NAMALWA (cell line): ENCODE measurements around the gene FAM117A.

ENCODE experiments used
- DNase-seq: peaks from one replicate; pipeline ENCODE4 v3.0.0-alpha.2; 2015; ENCODE audit warnings: low spot score

FAM117A gene

GRCh38 chr17:49763735-49764558 is at the start of gene FAM117A:
Gene FAM117A, minus strand, starts transcription at chr17:49764131. Its CDS starts 44 bp downstream, at chr17:49764087.
- peak; percentile 100 for DNase-seq

GRCh38 chr17:49809056-49809455 is 45.1 kb upstream of the FAM117A start:
- no peak for DNase-seq

- DNase-seq, result no peak
These were observed 34.8 kb upstream of the FAM117A start for GRCh38 chr17:49798738-49799137.

- DNase-seq, result no peak
These were observed 34.3 kb upstream of the FAM117A start for GRCh38 chr17:49798182-49798581.

DNA sequence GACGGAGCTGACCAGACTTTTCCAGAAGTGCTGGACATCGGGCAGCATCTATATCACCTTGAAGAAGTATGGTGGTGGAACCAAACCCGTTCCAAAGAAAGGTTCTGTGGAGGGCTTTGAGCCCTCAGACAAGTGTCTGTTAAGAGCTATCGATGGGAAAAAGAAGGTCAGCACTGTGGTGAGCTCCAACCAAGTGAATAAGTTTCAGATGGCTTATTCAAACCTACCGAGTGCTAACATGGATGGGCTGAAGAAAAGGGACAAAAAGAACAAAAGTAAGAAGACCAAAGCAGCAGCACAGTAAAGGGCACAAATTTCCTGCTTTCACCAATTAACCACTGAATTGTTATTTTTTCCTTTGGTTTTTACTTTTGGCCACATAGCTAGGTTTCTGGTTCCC is 31.4 kb upstream of the FAM117A start:
- no peak for DNase-seq

GRCh38 chr17:49793309-49793708 is 29.4 kb upstream of the FAM117A start:
- DNase-seq, result no peak

GRCh38 chr17:49789243-49789578 is 25.3 kb upstream of the FAM117A start:
- DNase-seq, result no peak

DNA sequence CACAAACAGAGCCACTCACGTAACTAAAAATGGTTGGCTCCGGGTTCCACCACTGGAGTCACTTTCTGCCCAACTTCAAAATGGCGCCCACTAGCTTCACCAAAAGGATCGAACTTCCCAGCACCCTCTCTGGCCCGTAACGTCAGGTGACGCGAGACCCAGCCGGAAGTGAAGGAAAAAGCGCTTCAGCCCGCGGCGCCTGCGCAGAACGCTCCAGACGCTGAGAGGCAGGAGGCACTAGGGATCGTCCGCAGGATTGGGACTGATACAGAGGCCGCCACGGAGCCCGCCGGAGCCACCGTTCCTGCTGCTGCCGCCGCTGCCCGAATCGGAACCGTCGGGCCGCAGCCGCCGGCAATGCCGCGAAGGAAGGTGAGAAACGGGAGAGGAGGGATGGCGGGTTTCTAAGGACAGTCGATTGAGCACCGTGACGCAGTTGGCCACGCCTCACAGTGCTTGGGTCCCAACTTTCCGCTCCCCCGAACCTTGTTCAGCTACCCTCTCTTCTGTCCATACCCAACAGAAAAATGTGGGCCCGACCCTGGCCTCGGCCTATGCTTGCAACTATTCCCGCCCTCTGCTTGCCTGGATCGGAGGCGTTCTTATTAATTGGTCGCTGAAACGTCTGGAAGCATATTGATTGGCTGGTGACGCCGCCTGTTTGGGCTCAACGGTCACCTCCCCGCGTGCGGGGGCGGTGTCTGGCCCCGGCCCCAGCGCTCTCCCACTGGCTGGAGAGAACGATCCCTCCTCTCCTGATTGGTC is 24.7 kb upstream of the FAM117A start, which contains the start of gene KAT7:
Gene KAT7 (plus strand): TSS at position 204 of the 765 bp plus-strand sequence. CDS start 154 bp downstream, at position 358.
- peak; percentile 100 for DNase-seq

- DNase-seq, result no peak
These were observed 24.1 kb upstream of the FAM117A start for GRCh38 chr17:49787884-49788477.

DNA sequence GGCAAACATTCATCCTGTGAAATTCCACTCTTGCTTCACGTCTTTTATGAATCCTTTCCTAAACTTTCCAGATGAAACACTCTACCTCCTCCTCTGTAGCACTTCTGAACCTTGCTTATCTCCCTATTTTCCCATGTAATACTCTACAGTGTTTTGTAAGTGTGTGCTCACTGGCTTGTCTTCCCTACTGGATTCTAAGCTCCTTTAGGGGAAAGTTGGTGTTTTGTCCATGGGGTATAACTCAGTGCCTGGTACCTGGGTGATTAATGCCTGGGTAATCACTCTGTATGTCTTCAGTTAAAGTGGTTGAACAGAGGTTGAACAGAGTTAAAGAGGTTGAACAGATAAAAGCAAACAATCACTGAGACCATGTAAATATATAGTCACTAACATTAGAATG is 20.7 kb upstream of the FAM117A start:
- no peak for DNase-seq

DNA sequence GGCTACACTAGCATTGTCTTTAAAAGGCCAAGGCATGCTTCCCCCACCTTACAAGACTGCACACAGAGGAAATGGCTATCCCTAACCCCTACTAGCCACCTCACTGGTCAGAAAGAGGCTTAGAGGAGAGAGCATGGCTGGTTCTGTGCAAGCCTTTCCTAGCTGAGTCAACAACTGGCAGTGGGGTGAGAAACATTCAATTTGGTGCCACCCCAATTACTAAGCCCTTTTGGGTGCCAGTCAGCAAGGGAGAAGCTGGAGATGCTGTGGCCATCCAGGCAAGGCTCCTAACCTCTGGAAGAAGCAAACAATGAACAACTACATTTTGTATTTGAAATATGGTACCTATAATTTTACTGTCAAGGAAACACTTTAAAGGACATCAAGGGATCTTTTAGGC is 19.9 kb upstream of the FAM117A start:
- DNase-seq, result no peak

DNA sequence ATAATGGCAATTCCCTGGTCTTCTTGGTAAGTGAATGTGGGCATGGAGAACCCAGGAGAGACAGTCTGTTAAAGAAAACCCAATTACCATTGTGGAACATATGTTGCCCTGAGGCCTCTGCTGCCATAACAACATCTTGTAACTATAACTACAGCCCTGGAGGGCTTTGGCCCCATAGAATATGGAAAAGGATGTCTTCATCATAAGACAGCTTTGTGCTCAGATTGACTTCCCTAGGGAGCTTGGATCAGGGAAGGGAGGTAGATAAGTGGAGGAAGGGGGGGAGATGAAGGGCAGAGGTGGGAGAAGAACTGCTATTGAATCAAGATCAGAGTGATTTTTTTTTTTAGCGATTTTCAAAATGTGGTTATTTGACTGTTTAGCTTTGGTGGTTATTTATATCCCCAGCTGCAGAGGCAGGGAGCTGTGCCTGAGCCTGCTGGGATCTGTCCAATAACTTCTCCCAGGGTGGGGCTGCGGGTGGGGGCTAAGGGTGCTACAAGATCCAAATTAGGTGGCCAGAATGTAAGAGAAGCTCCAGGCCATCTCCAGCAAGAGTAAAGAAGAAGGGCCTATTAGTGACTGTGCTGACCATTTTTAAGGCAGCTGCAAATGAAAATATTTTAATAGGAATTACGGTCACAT is 19.3 kb upstream of the FAM117A start:
- DNase-seq, result no peak

- DNase-seq, result peak; percentile 41
These were observed 15.9 kb upstream of the FAM117A start for GRCh38 chr17:49779739-49780231.

DNA sequence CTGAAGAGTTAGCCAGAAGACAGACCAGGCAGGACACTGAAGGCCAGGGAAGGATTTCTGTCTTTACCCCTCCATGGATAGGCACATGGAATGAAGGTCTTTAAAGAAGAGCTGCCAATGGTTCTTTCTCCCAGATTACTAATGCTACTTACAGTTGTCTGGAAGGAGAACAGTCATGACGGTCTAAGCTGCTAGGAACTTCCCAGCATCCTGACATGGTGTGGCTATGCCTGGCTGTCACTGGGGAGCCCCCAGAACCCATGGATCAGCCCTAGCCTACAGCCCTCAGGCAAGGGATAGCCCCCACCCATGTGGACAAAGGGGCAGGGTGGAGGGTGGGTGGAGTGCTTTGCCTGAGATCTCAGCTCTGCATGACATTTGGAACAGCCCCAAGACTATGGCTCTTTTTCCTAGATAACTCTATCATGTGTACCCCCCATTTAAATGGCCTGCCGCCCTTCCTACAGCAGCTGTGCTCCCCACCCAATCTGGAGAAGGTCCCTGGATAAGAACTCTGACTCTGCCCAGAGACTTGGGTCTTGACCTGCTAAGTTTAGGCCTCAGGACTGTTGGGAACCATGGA is 15.3 kb upstream of the FAM117A start:
- DNase-seq, result no peak

GRCh38 chr17:49777563-49777962 is 13.6 kb upstream of the FAM117A start:
- DNase-seq, result no peak

GRCh38 chr17:49776551-49777300 is 12.8 kb upstream of the FAM117A start:
- no peak for DNase-seq

DNA sequence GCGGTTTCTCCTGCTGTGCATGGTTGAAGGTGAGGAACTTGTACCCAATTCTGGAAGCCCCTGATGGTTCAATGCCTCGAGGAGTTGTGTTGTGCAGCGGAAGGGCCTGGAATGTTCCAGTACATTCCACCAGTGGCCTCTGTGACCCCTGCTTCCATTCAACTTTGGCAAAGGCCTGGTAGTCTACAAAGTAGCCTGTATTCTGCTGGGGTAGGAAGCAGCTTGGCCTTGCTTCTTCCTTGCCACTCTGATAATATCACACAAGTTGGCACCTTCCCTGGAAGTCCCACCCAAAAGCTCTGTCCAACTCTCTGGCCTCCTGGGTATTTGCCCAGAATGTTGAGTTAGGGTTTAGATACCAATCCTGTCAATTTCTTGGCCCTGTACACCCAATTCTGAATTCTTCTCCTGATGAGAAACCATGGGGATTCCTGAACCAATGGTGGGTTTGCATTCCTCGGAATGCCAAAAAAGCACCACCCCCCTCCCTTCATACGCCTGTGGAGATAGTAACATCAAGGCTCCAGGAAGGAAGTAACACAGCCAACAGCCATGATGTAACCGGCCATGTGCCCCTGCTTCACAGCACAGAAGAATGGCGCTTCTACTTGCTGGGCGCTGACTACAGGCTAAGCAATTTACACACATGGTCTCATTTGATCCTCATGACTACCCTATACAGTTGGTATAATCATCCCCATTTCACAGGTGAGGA is 11.8 kb upstream of the FAM117A start:
- no peak for DNase-seq

GRCh38 chr17:49766918-49767530 is 3.1 kb upstream of the FAM117A start:
- no peak for DNase-seq

- DNase-seq, result no peak
These were observed 739 bp upstream of the FAM117A start for GRCh38 chr17:49764559-49765180.
